GM04504 (cell line): ENCODE results near the gene CAMK1D.

Experiments
- DNase-seq: peaks from one replicate; pipeline ENCODE4 v3.0.0-alpha.2; 2012; ENCODE audit warnings: low read depth

Gene CAMK1D

DNA sequence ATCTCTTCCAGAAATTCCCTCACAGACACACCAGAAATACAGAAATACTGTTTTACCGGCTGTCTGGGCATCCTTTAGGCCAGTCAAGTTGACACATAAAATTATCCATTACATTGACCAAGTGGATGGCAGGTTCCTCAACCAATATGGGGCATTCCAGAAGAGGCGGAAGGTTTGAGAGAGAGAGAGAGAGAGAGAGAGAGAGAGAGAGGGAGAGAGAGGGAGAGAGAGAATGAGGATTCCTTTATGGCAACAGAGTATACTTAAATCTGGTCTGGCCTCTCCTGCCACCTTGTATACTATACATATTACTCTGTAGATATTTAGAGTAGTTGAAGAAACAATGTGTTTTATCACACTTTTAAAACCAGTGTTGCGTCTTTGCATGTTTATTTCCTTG, 214.1 kb downstream of the CAMK1D start:
- DNase-seq, result no peak

DNA sequence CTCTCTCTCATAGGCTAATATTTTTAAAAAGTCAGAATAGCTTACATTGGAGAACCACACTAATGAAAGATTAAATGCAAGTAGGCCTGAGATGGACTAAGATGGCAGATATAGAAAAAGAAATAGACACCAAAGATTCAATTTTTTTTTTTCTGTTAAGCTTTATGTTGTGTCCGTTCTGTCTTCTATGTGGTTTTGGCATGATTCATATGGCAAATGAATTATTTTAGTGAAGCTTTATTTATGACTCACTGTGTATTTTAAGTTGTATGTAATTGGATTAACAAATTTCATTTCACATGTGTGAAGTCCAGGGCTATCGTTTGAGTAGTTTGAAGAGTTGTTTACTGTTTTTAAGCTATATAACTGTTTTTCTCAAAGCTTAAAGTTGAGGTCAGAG, 214.8 kb downstream of the CAMK1D start:
- no peak for DNase-seq

- no peak for DNase-seq
These were observed 217.1 kb downstream of the CAMK1D start for GRCh38 chr10:12566161-12567115.

- DNase-seq, result no peak
These were observed 219.2 kb downstream of the CAMK1D start for GRCh38 chr10:12568391-12569009.

- DNase-seq, result no peak
These were observed 222.9 kb downstream of the CAMK1D start for GRCh38 chr10:12572281-12572680.

DNA sequence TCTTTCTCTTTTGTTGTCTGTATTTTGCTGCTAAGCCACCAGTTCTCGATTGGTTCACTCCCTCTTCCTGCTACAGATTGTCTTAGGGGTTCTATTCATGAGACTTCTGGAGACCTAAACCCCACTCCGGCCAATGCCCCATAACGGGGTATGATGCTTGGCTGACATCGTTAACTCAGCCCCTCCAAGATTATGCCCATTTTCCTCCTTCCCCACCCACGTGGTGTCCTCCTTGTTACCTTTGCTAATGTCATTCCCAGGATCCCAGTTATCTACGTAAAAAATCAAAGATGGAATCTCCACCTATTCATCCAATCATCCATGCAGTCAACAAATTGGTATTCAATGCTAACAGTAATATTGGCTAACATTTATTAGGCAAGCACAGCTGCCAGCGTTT, 228.3 kb downstream of the CAMK1D start:
- DNase-seq, result no peak

DNA sequence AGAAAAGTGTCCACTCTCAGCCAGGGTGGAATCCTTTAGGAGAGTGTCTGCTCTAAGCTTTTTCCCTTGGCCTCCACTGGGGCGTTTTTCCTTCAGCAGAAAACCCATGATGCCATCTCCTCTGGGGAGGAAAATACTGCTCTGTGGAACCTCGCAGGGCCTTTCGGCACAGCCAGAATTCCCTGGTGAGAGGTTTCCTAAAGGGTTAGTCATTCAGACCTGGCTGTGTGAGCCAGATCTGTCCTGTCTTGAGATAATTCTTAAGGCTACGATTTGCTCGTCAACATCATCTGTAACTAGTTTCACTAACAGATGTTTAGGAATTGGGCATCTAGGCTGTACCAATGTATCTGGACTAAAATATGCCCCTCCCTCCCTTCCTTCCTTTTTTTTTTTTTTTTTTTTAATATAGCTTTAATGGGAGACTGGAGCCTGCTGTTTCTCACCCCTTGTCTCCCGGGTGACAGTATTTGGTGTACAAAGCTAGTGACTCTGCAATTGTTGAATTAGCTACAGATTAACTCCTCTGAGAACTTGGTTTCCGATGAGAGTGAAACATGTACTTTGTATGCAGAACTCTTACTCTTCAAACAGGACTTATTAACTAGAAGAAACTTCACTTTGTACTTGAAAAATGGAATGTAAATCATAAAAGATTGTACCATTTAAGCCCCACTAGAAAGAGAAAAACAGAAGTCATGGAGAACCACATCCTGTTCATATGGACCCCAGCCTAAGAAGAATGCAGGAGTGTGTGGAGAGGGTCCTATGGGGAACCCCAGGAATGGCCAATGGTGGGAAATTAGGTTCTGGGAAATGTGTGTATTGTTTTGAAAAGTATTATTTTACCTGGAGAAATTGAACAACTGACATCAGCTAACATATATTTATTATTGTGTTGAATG, 230.9 kb downstream of the CAMK1D start:
- DNase-seq, result no peak

- no peak for DNase-seq
These were observed 234.7 kb downstream of the CAMK1D start for GRCh38 chr10:12583891-12584595.

DNA sequence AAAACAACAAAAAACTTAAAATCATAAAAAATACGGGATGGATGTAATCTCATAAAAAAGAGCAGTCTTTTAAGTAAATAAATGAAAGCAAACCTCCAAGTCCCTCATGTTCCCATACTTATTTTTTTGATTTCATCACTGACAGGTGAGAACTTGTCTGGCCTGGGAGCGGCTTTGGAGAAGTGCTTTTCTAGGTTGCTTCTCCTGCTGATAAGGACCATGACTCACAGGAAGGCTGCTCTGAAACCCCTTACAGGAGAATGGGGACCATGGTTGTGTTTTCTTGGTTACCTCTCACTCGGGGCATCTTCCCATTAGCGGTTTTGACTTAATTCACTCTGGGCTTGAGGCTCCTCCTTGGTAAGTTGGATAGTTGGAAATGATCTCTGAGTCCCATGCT, 237.4 kb downstream of the CAMK1D start:
- no peak for DNase-seq

- DNase-seq, result no peak
These were observed 238.1 kb downstream of the CAMK1D start for GRCh38 chr10:12587451-12587888.

- no peak for DNase-seq
These were observed 238.9 kb downstream of the CAMK1D start for GRCh38 chr10:12588091-12588860.

DNA sequence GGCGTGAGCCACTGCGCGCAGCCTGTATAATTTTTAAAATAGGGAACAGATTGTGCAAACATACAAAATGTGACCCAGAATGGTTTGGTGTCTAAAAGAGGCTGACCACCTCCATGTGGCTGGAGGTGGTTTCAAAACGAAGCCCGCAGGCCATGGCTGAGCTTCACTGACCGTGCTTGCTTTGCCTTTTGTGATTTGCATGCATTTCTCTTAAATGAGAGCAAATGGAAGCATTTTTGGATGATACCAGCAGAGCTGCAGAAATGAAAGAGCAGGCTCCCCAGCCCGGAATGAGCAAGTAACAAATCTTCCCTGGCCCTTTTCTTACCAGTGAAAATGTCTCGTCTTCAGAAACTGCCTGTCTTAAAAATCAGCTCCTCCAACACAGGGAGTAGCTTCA, 239.9 kb downstream of the CAMK1D start:
- no peak for DNase-seq

DNA sequence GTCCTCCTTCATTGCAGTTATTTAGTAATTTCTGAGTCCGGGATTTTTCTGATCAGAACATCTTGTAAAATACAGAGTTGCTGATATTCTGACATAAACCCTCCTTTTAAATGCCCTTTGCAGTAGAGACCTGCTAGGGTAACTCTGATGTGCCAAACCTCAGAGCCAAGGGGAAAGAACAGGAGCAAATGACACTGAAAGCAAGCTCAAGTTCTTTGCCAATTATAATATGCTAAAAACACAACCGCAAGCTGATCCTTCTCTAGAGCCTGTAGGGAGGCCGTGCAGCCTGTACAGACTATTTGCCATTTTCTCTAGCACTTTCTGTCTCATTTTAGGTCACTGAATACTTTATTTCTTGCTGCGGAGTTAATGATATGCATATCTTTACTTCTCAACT, 240.4 kb downstream of the CAMK1D start:
- no peak for DNase-seq

- DNase-seq, result no peak
These were observed 241.6 kb downstream of the CAMK1D start for GRCh38 chr10:12590675-12591659.

DNA sequence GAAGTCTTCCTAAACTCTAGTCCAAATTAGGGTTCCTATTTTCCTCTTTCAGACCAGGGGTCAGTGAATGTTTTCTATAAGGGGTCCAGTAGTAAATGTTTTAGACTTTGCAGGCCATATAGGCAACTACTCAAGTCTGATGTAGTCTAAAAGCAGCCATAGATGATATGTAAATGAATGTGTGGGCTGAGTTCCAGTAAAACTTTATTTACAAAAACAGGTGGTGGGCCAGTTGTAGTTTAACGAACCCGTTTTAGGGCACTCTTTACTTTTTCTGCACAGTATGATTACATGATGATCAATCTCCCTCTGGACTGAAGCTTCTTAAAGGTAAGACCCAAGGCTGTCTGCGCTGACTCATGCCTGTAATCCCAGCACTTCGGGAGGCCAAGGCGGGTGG, 243.6 kb downstream of the CAMK1D start:
- no peak for DNase-seq

GRCh38 chr10:12594448-12594944, 245.1 kb downstream of the CAMK1D start:
- no peak for DNase-seq

- DNase-seq, result no peak
These were observed 246.7 kb downstream of the CAMK1D start for GRCh38 chr10:12595936-12596576.

- DNase-seq, result no peak
These were observed 247.8 kb downstream of the CAMK1D start for GRCh38 chr10:12597176-12597575.
